Panc1 (cell line): Measurements from ENCODE around the gene FHIT.

Source experiments
- POLR2AphosphoS5 ChIP-seq: IDR thresholded peaks from 2 replicates; pipeline ENCODE4 v1.6.1; 2012; ENCODE audit warnings: mild to moderate bottlenecking, low read depth, low read length, moderate library complexity
- SIN3A ChIP-seq: IDR thresholded peaks from 2 replicates; pipeline ENCODE4 v1.6.1; 2012; ENCODE audit warnings: low read depth, mild to moderate bottlenecking, low read length, moderate library complexity, borderline replicate concordance; ENCODE audit not compliant: insufficient read depth
- TCF7L2 ChIP-seq: IDR thresholded peaks from 2 replicates; pipeline ENCODE4 v1.6.1; 2011; ENCODE audit warnings: mild to moderate bottlenecking, low read depth, low read length, inconsistent platforms
- TF ChIP-seq, protein P1 (sequence below): fragments of 450-650 bp; IDR thresholded peaks from 2 replicates; pipeline ENCODE4 v1.5.1; 2017; ENCODE audit warnings: mild to moderate bottlenecking
- TF ChIP-seq, protein P2 (sequence below), 2 experiments: IDR thresholded peaks; 2 replicates each; pipeline ENCODE4 v1.6.1; 2011 to 2012; ENCODE audit warnings: low read depth in 2 of 2, control low read depth in 1 of 2, low read length in 1 of 2, mild to moderate bottlenecking in 1 of 2, moderate library complexity in 1 of 2; ENCODE audit not compliant: insufficient read depth in 1 of 2

- TF ChIP-seq, protein P1, sequence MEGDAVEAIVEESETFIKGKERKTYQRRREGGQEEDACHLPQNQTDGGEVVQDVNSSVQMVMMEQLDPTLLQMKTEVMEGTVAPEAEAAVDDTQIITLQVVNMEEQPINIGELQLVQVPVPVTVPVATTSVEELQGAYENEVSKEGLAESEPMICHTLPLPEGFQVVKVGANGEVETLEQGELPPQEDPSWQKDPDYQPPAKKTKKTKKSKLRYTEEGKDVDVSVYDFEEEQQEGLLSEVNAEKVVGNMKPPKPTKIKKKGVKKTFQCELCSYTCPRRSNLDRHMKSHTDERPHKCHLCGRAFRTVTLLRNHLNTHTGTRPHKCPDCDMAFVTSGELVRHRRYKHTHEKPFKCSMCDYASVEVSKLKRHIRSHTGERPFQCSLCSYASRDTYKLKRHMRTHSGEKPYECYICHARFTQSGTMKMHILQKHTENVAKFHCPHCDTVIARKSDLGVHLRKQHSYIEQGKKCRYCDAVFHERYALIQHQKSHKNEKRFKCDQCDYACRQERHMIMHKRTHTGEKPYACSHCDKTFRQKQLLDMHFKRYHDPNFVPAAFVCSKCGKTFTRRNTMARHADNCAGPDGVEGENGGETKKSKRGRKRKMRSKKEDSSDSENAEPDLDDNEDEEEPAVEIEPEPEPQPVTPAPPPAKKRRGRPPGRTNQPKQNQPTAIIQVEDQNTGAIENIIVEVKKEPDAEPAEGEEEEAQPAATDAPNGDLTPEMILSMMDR: no peak
- TF ChIP-seq, protein P2, sequence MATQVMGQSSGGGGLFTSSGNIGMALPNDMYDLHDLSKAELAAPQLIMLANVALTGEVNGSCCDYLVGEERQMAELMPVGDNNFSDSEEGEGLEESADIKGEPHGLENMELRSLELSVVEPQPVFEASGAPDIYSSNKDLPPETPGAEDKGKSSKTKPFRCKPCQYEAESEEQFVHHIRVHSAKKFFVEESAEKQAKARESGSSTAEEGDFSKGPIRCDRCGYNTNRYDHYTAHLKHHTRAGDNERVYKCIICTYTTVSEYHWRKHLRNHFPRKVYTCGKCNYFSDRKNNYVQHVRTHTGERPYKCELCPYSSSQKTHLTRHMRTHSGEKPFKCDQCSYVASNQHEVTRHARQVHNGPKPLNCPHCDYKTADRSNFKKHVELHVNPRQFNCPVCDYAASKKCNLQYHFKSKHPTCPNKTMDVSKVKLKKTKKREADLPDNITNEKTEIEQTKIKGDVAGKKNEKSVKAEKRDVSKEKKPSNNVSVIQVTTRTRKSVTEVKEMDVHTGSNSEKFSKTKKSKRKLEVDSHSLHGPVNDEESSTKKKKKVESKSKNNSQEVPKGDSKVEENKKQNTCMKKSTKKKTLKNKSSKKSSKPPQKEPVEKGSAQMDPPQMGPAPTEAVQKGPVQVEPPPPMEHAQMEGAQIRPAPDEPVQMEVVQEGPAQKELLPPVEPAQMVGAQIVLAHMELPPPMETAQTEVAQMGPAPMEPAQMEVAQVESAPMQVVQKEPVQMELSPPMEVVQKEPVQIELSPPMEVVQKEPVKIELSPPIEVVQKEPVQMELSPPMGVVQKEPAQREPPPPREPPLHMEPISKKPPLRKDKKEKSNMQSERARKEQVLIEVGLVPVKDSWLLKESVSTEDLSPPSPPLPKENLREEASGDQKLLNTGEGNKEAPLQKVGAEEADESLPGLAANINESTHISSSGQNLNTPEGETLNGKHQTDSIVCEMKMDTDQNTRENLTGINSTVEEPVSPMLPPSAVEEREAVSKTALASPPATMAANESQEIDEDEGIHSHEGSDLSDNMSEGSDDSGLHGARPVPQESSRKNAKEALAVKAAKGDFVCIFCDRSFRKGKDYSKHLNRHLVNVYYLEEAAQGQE (IDR thresholded peaks at IDR 0.05; ENCODE audit: insufficient read depth in 1 of 2, low read depth in 2 of 2, low read length in 1 of 2): no peak
- no peak for TF ChIP-seq POLR2AphosphoS5
- no peak for TF ChIP-seq TCF7L2
- TF ChIP-seq SIN3A: no peak
Measured at GRCh38 chr3:60743631-60744164, 507.6 kb downstream of the FHIT start.
